Colonic mucosa (tissue), 4 donors: ENCODE data around the gene SOX10. TPM values are rescaled to one million over a fixed set of nuclear protein-coding genes. Genes with fewer than 3 reads are reported as not detected.

ENCODE experiments used
- DNase-seq: peaks from one replicate; pipeline ENCODE4 v3.0.0-alpha.2; 2020
- H3K27ac ChIP-seq: fragments of 200-600 bp; one replicate; pipeline ENCODE4 v1.8.0; 2021
- H3K27me3 ChIP-seq: fragments of 200-600 bp; one replicate; pipeline ENCODE4 v1.8.0; 2021
- H3K36me3 ChIP-seq: fragments of 200-600 bp; one replicate; pipeline ENCODE4 v1.8.0; 2021
- H3K4me1 ChIP-seq: fragments of 200-600 bp; one replicate; pipeline ENCODE4 v1.8.0; 2021; ENCODE audit warnings: mild to moderate bottlenecking
- H3K4me3 ChIP-seq: fragments of 200-600 bp; one replicate; pipeline ENCODE4 v1.8.0; 2021
- H3K9ac ChIP-seq, 2 donors: one replicate each; pipeline ENCODE4 v1.7.0; 2013; ENCODE audit warnings: control low read depth in 2 of 2, low read depth in 2 of 2, low read length in 2 of 2
- H3K9me3 ChIP-seq: fragments of 200-600 bp; one replicate; pipeline ENCODE4 v1.8.0; 2021
- intact Hi-C: fragments of 100-400 bp; cut with DNase I; formaldehyde crosslinking; loops from one replicate; pipeline ENCODE4 v1.14.1; 2022
- total RNA-seq, 2 donors: library from RNA; stranded (reverse); fragmentation: NEBNext Ultra II Directional in 1 of 2; extraction: Animal tissue kit (Norgen Biotek cat#: 25700) in 1 of 2; gene quantifications; one replicate each; pipeline ENCODE4 v1.2.1, GENCODE V29; 2021
- TF ChIP-seq, protein P1 (sequence below): fragments of 200-600 bp; IDR thresholded peaks from one replicate; pipeline ENCODE4 v1.8.0; 2022; ENCODE audit warnings: antibody characterized with exemption, mild to moderate bottlenecking
- donor health status: healthy.
- donor health status: DM: no; HTN: no; CAD: no.
- donor health status: DM: no; HTN: no; CAD: no.

Gene SOX10
- total RNA-seq, 2 donors from 2014 or later, result 0.57 to 3.4 TPM

DNA sequence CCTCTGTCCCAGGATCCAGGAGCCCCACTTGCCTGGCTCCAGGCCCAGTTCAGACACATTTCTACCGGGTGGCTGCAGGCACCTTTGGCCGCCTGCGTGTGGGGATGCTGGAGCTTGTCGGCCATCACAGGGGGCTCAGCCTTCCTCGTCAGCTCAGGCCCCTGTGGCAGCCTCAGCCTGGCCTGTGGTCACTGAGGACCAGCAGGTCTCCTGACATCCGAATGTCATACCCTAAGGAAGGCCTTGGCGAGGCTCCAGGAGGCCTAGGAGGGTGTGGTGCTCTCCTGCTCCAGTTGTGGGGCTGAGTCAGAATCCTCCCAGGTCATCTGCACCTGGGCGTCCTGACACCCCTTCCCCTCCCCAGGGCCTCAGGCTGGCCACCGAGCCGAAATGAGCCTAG, 14.9 kb upstream of the SOX10 start:
- TF ChIP-seq, protein P1, sequence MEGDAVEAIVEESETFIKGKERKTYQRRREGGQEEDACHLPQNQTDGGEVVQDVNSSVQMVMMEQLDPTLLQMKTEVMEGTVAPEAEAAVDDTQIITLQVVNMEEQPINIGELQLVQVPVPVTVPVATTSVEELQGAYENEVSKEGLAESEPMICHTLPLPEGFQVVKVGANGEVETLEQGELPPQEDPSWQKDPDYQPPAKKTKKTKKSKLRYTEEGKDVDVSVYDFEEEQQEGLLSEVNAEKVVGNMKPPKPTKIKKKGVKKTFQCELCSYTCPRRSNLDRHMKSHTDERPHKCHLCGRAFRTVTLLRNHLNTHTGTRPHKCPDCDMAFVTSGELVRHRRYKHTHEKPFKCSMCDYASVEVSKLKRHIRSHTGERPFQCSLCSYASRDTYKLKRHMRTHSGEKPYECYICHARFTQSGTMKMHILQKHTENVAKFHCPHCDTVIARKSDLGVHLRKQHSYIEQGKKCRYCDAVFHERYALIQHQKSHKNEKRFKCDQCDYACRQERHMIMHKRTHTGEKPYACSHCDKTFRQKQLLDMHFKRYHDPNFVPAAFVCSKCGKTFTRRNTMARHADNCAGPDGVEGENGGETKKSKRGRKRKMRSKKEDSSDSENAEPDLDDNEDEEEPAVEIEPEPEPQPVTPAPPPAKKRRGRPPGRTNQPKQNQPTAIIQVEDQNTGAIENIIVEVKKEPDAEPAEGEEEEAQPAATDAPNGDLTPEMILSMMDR, result no peak
- H3K27me3 ChIP-seq, result no peaks in the 10 kb centered on the region
- no peak overlapping the region for H3K27ac ChIP-seq
- H3K9ac ChIP-seq, result no peak overlapping the region
- no peaks in the 10 kb centered on the region for H3K9me3 ChIP-seq
- no peak for DNase-seq
- H3K36me3 ChIP-seq, result no peaks in the 10 kb centered on the region
- intact Hi-C loops, result no loop called here
- H3K4me1 ChIP-seq, result no peaks in the 10 kb centered on the region
- no peak overlapping the region for H3K4me3 ChIP-seq

DNA sequence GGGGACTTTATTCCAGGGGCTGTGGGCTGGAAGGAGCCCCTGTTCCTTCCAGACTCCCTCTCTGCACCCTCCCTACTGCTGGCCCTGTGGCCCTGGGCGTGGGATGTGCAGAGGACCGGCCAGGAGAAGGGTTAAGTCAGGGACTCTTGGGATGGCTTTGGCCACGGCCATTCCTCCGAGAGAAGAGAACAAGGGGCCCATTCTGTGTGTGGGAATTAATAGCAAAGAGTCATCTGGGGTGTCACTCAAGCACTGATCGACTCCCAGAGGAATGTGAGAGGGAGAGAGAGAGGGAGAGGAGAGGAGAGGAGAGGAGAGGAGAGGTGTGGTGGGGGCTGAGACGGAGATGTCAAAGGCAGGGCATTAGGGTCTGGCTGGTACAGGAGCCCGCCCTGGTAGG, 14.2 kb upstream of the SOX10 start:
- no peak overlapping the region for H3K27ac ChIP-seq
- intact Hi-C loops, result no loop called here
- H3K4me3 ChIP-seq, result no peak overlapping the region
- H3K36me3 ChIP-seq, result no peaks in the 10 kb centered on the region
- TF ChIP-seq, protein P1, result no peak
- no peak overlapping the region for H3K9ac ChIP-seq
- no peaks in the 10 kb centered on the region for H3K9me3 ChIP-seq
- H3K4me1 ChIP-seq, result no peaks in the 10 kb centered on the region
- DNase-seq, result no peak
- no peaks in the 10 kb centered on the region for H3K27me3 ChIP-seq

GRCh38 chr22:37996515-37997246, 12.3 kb upstream of the SOX10 start:
- no peak overlapping the region for H3K4me3 ChIP-seq
- H3K36me3 ChIP-seq, result no peaks in the 10 kb centered on the region
- no peak overlapping the region for H3K27ac ChIP-seq
- no peak overlapping the region for H3K9ac ChIP-seq
- H3K4me1 ChIP-seq, result no peaks in the 10 kb centered on the region
- H3K9me3 ChIP-seq, result no peaks in the 10 kb centered on the region
- DNase-seq, result no peak
- TF ChIP-seq, protein P1, result no peak
- intact Hi-C loops, result no loop called here
- no peaks in the 10 kb centered on the region for H3K27me3 ChIP-seq

DNA sequence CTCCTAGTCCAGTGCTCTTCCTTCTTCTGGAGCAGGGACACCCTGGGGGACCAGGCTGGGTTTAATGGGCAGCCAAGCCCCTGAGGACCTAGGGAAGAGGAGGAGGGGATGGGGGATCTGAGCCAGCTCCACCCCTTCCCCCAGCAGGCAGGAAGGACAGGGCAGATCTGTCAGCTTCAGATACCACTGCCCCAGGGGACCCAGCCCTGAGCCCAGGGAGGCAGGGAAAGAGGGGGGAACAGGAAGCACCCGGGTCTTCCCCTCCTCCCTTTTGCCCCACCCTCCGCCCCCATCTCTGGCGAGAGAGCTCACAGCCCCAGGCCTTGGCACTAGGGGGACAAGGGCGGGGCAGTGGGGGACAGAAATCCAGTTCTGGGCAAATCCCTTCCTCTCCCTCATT, 11.7 kb upstream of the SOX10 start:
- intact Hi-C loops, result no loop called here
- H3K4me1 ChIP-seq, result no peaks in the 10 kb centered on the region
- no peak overlapping the region for H3K4me3 ChIP-seq
- no peak overlapping the region for H3K9ac ChIP-seq
- no peak for DNase-seq
- no peaks in the 10 kb centered on the region for H3K9me3 ChIP-seq
- no peaks in the 10 kb centered on the region for H3K27me3 ChIP-seq
- no peak overlapping the region for H3K27ac ChIP-seq
- TF ChIP-seq, protein P1, result no peak
- no peaks in the 10 kb centered on the region for H3K36me3 ChIP-seq

- TF ChIP-seq, protein P1, result no peak
- Histone ChIP-seq H3K27ac (no peak overlapping the region), H3K4me3 (no peak overlapping the region), H3K4me1 (no peaks in the 10 kb centered on the region), H3K9ac (no peak overlapping the region), H3K27me3 (no peaks in the 10 kb centered on the region), H3K9me3 (no peaks in the 10 kb centered on the region), H3K36me3 (no peaks in the 10 kb centered on the region)
- intact Hi-C loops, result no loop called here
- no peak for DNase-seq
Observed at GRCh38 chr22:37995460-37995859, 11.1 kb upstream of the SOX10 start.
